Adrenal gland (tissue), 12 donors: ENCODE measurements around the gene UBTF. TPM values are rescaled to one million over a fixed set of nuclear protein-coding genes. Genes with fewer than 3 reads are reported as not detected.

Experiments
- DNase-seq, 7 donors: peaks; one replicate each; pipeline ENCODE4 v3.0.0-alpha.2; 2019 to 2020
- H3K27ac ChIP-seq, 5 donors: fragments of 200-600 bp; sonication (generic) in 4 of 5; 1 replicate in 3 of 5; 2 replicates in 2 of 5; pipeline versions ENCODE4 v1.5.1 to v1.8.0; 2016 to 2020; ENCODE audit warnings: mild to moderate bottlenecking in 1 of 5
- H3K27me3 ChIP-seq: fragments of 200-600 bp; 2 replicates; pipeline ENCODE4 v1.8.0; 2021
- H3K36me3 ChIP-seq, 2 donors: fragments of 200-600 bp; replicated peaks in 1 of 2; 1 replicate in 1 of 2; 2 replicates in 1 of 2; pipeline versions ENCODE4 v1.5.1 to v1.8.0; 2018 to 2022
- H3K4me1 ChIP-seq, 2 donors: fragments of 200-600 bp; replicated peaks in 1 of 2; 1 replicate in 1 of 2; 2 replicates in 1 of 2; pipeline versions ENCODE4 v1.5.1 to v1.8.0; 2018 to 2021
- H3K4me3 ChIP-seq, 4 donors: fragments of 200-600 bp; sonication (generic) in 3 of 4; one replicate each; pipeline ENCODE4 v1.5.1; 2016 to 2018
- H3K9me3 ChIP-seq, 3 donors: fragments of 200-600 bp; sonication (generic) in 1 of 3; replicated peaks in 1 of 3; 1 replicate in 2 of 3; 2 replicates in 1 of 3; pipeline versions ENCODE4 v1.5.1 to v1.8.0; 2016 to 2021
- CTCF ChIP-seq, 6 experiments: fragments of 450-650 bp in 4 of 6; fragments of 200-600 bp in 2 of 6; sonication (generic) in 1 of 6; IDR thresholded peaks; 1 replicate in 5 of 6; 2 replicates in 1 of 6; pipeline versions ENCODE4 v1.5.1 to v1.8.0; 2016 to 2021; ENCODE audit warnings: antibody characterized with exemption in 6 of 6, mild to moderate bottlenecking in 2 of 6, moderate library complexity in 1 of 6
- POLR2A ChIP-seq, 2 donors: fragments of 450-650 bp; IDR thresholded peaks; one replicate each; pipeline ENCODE4 v1.6.1; 2017; ENCODE audit warnings: antibody characterized with exemption in 2 of 2, mild to moderate bottlenecking in 2 of 2, moderate library complexity in 1 of 2
- WGBS, 4 donors: extraction: QIAGEN DNeasy Blood & Tissue Kit in 2 of 4; methylation state at CpG; one replicate each; pipeline versions ENCODE4 v1.1.5 to v1.1.7; 2013 to 2017; 5-methylcytosine and 5-hydroxymethylcytosine counted together
- intact Hi-C, 2 donors: fragments of 100-400 bp; cut with DNase I; formaldehyde crosslinking; loops; one replicate each; pipeline versions ENCODE4 v1.14.1 to v1.15.0; 2022 to 2023
- polyA plus RNA-seq, 3 donors: library from polyadenylated mRNA; stranded (reverse); fragments of 200-250 nt in 2 of 3; fragments of 350-450 nt in 1 of 3; fragmentation: Illumina TruSeq in 1 of 3; extraction: RNeasy Lipid Tissue Mini Kit (QIAGEN cat#74804) in 1 of 3; gene quantifications; one replicate each; pipeline ENCODE4 v1.2.3, GENCODE V29; 2013 to 2014
- total RNA-seq, 9 donors: library from RNA; depleted of rRNA in 4 of 9; stranded (reverse); fragments of >200 nt in 4 of 9; fragments of 120-200 nt in 1 of 9; fragmentation: NEBNext Ultra II Directional in 1 of 9; extraction: Animal tissue kit (Norgen Biotek cat#: 25700) in 1 of 9; gene quantifications; one replicate each; pipeline versions ENCODE4 v1.1.0 to v1.2.4, GENCODE V29; 2013 to 2023
- donor health status: healthy with polysubstance abuse.
- donor health status: Bipolar disorder and iron deficiency.
- donor health status: DM: yes; HTN: yes; CAD: no.
- donor health status: DM: no; HTN: no; CAD: no.
- donor health status: DM: no; HTN: no; CAD: no.
- donor health status: DM: yes; HTN: yes; CAD: no.

UBTF gene
- total and polyA plus RNA-seq, 12 donors: 37.1 to 92.6 (median 64.3) TPM

GRCh38 chr17:44260296-44260695 lies 40.8 kb upstream of the UBTF start:
- intact Hi-C loops: no loop called here
- TF ChIP-seq CTCF (IDR thresholded peaks at IDR 0.05) (no peak), POLR2A (IDR thresholded peaks at IDR 0.05) (no peak)
- 82 to 97% (median 94%) methylated on average over 2 to 6 of the region's 6 CpGs for WGBS, 4 donors

GRCh38 chr17:44258811-44259351 lies 39.4 kb upstream of the UBTF start:
- DNase-seq: no peak
- H3K4me3 ChIP-seq: no peak overlapping the region
- H3K27me3 ChIP-seq: no peaks in the 10 kb centered on the region
- no peaks in the 10 kb centered on the region for H3K9me3 ChIP-seq
- H3K36me3 ChIP-seq: no peaks in the 10 kb centered on the region
- TF ChIP-seq POLR2A (IDR thresholded peaks at IDR 0.05) (no peak), CTCF (IDR thresholded peaks at IDR 0.05) (no peak)
- WGBS, 4 donors: 82 to 86% (median 84%) methylated on average over 11 to 17 of the region's 17 CpGs
- H3K4me1 ChIP-seq: no peaks in the 10 kb centered on the region
- intact Hi-C loops: no loop called here
- H3K27ac ChIP-seq: no peak overlapping the region

More at GRCh38 chr17:44260296-44260695, 40.8 kb upstream of the UBTF start:
- no peak for DNase-seq
- no peaks in the 10 kb centered on the region for H3K9me3 ChIP-seq
- no peak overlapping the region for H3K27ac ChIP-seq
- H3K36me3 ChIP-seq: no peaks in the 10 kb centered on the region
- H3K4me1 ChIP-seq: no peaks in the 10 kb centered on the region
- no peak overlapping the region for H3K4me3 ChIP-seq
- H3K27me3 ChIP-seq: no peaks in the 10 kb centered on the region

- no peaks in the 10 kb centered on the region for H3K36me3 ChIP-seq
- H3K27ac ChIP-seq: no peak overlapping the region
- no peaks in the 10 kb centered on the region for H3K27me3 ChIP-seq
- no peak for DNase-seq
- H3K9me3 ChIP-seq: no peaks in the 10 kb centered on the region
- no peak for TF ChIP-seq CTCF (IDR thresholded peaks at IDR 0.05)
- TF ChIP-seq POLR2A (IDR thresholded peaks at IDR 0.05): no peak
- H3K4me1 ChIP-seq: no peaks in the 10 kb centered on the region
- intact Hi-C loops: no loop called here
- H3K4me3 ChIP-seq: no peak overlapping the region
- 89 to 95% (median 92%) methylated on average over 21 to 23 of the region's 23 CpGs for WGBS, 4 donors
Observed at GRCh38 chr17:44257815-44258760, 38.6 kb upstream of the UBTF start.

- DNase-seq: no peak
- no peaks in the 10 kb centered on the region for H3K36me3 ChIP-seq
- no peak overlapping the region for H3K27ac ChIP-seq
- 90 to 94% (median 92%) methylated on average over 4 of the region's 4 CpGs for WGBS, 4 donors
- H3K4me3 ChIP-seq: no peak overlapping the region
- TF ChIP-seq CTCF (IDR thresholded peaks at IDR 0.05): no peak
- no peak for TF ChIP-seq POLR2A (IDR thresholded peaks at IDR 0.05)
- intact Hi-C loops: no loop called here
- no peaks in the 10 kb centered on the region for H3K9me3 ChIP-seq
- H3K4me1 ChIP-seq: no peaks in the 10 kb centered on the region
- no peaks in the 10 kb centered on the region for H3K27me3 ChIP-seq
Observed at GRCh38 chr17:44256671-44257070, 37.2 kb upstream of the UBTF start.
